Renal pelvis (tissue), 3 donors: ENCODE data around the gene PASD1. TPM values are rescaled to one million over a fixed set of nuclear protein-coding genes. Genes with fewer than 3 reads are reported as not detected.

ENCODE experiments used
- polyA plus RNA-seq, 3 donors: library from polyadenylated mRNA; unstranded; fragments of 120-200 nt; gene quantifications; one replicate each; pipeline ENCODE4 v1.2.1, GENCODE V29; 2013; ENCODE audit not compliant: insufficient read length in 3 of 3

Gene PASD1
- polyA plus RNA-seq, 3 donors, result not detected

Other genes with a start within 250 kb of the PASD1 start
- gene VMA21, start 166.5 kb upstream of the PASD1 start, polyA plus RNA-seq, result 10 to 100 TPM; 22.2 to 29.9 (median 26.5) TPM
- 10 to 100 TPM in 1 of 3 donors, 1 to 10 TPM in 2; 6.8 to 10.4 (median 7.9) TPM for gene PRRG3, start 131.8 kb downstream of the PASD1 start, polyA plus RNA-seq
- under 1 TPM in 1 of 3 donors, not detected in 2; 0.16 TPM for gene FATE1, start 152.4 kb downstream of the PASD1 start, polyA plus RNA-seq
- not detected for gene CNGA2, start 171.1 kb downstream of the PASD1 start, polyA plus RNA-seq